Psoas muscle (tissue), 8 donors: ENCODE data around the gene NIPSNAP3A. TPM values are rescaled to one million over a fixed set of nuclear protein-coding genes. Genes with fewer than 3 reads are reported as not detected.

Experiments
- ATAC-seq, 4 donors: fragments of 200-7000 bp; cut with Tn5 transposase; one replicate each; pipeline ENCODE4 v1.9.1; 2020; ENCODE audit warnings: moderate library complexity in 3 of 4, mild to moderate bottlenecking in 2 of 4
- DNase-seq, 2 donors: peaks; one replicate each; pipeline ENCODE4 v3.0.0-alpha.2; 2020
- H3K27ac ChIP-seq: fragments of 200-600 bp; one replicate; pipeline ENCODE4 v1.8.0; 2022
- H3K27me3 ChIP-seq, 3 donors: fragments of 200-600 bp in 1 of 3; one replicate each; pipeline versions ENCODE4 v1.6.1 to v1.8.0; 2013 to 2022; ENCODE audit warnings: low read length in 2 of 3, mild to moderate bottlenecking in 2 of 3, moderate library complexity in 1 of 3; ENCODE audit not compliant: insufficient read depth in 3 of 3
- H3K36me3 ChIP-seq, 2 donors: fragments of 200-600 bp in 1 of 2; one replicate each; pipeline versions ENCODE4 v1.6.1 to v1.8.0; 2013 to 2022; ENCODE audit warnings: low read depth in 1 of 2, mild to moderate bottlenecking in 1 of 2, moderate library complexity in 1 of 2; ENCODE audit not compliant: insufficient read depth in 1 of 2
- H3K4me1 ChIP-seq: fragments of 200-600 bp; one replicate; pipeline ENCODE4 v1.8.0; 2022
- H3K4me3 ChIP-seq: fragments of 200-600 bp; one replicate; pipeline ENCODE4 v1.8.0; 2022; ENCODE audit warnings: mild to moderate bottlenecking
- H3K9me3 ChIP-seq: fragments of 200-600 bp; one replicate; pipeline ENCODE4 v1.8.0; 2022
- WGBS, 3 donors: extraction: QIAGEN DNeasy Blood & Tissue Kit; methylation state at CpG; one replicate each; pipeline versions ENCODE4 v1.1.6 to v1.1.7; 2013; 5-methylcytosine and 5-hydroxymethylcytosine counted together
- intact Hi-C, 2 donors: fragments of 100-400 bp; cut with DNase I; formaldehyde crosslinking; loops; one replicate each; pipeline versions ENCODE4 v1.11.0 to v1.14.2; 2022
- polyA plus RNA-seq, 3 donors: library from polyadenylated mRNA; stranded (reverse); fragments of 200-250 nt; gene quantifications; one replicate each; pipeline ENCODE4 v1.2.3, GENCODE V29; 2013
- total RNA-seq, 4 donors: library from RNA; stranded (reverse); fragmentation: NEBNext Ultra II Directional in 2 of 4; extraction: Animal tissue kit (Norgen Biotek cat#: 25700) in 2 of 4; gene quantifications; one replicate each; pipeline versions ENCODE4 v1.2.1 to v1.2.4, GENCODE V29; 2021 to 2023
- TF ChIP-seq, protein P1 (sequence below): fragments of 200-600 bp; IDR thresholded peaks from one replicate; pipeline ENCODE4 v1.8.0; 2022; ENCODE audit warnings: antibody characterized with exemption
- donor health status: healthy with polysubstance abuse.
- donor health status: DM: no; HTN: no; CAD: no; lungs with moderate emphysema.
- donor health status: Bipolar disorder and iron deficiency.
- donor health status: healthy.
- donor health status: DM: yes; HTN: yes; CAD: no.
- donor health status: DM: no; HTN: no; CAD: no.
- donor health status: DM: no; HTN: no; CAD: no.
- donor health status: DM: yes; HTN: yes; CAD: no.

NIPSNAP3A gene
- total and polyA plus RNA-seq, 7 donors, result 4.3 to 19.8 (median 9.3) TPM

- DNase-seq (no peak), ATAC-seq (no peak)
- Histone ChIP-seq H3K27me3 (no peaks in the 10 kb centered on the region), H3K4me3 (no peak overlapping the region), H3K9me3 (no peaks in the 10 kb centered on the region), H3K4me1 (no peaks in the 10 kb centered on the region), H3K36me3 (no peaks in the 10 kb centered on the region), H3K27ac (no peak overlapping the region)
- TF ChIP-seq, protein P1, sequence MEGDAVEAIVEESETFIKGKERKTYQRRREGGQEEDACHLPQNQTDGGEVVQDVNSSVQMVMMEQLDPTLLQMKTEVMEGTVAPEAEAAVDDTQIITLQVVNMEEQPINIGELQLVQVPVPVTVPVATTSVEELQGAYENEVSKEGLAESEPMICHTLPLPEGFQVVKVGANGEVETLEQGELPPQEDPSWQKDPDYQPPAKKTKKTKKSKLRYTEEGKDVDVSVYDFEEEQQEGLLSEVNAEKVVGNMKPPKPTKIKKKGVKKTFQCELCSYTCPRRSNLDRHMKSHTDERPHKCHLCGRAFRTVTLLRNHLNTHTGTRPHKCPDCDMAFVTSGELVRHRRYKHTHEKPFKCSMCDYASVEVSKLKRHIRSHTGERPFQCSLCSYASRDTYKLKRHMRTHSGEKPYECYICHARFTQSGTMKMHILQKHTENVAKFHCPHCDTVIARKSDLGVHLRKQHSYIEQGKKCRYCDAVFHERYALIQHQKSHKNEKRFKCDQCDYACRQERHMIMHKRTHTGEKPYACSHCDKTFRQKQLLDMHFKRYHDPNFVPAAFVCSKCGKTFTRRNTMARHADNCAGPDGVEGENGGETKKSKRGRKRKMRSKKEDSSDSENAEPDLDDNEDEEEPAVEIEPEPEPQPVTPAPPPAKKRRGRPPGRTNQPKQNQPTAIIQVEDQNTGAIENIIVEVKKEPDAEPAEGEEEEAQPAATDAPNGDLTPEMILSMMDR, result no peak
- WGBS, 3 donors, result 60 to 68% (median 63%) methylated on average over 3 of the region's 3 CpGs
- intact Hi-C loops, result no loop called here
These were observed 9.0 kb upstream of the NIPSNAP3A start for GRCh38 chr9:104738452-104738851.

GRCh38 chr9:104740621-104741020 is 6.9 kb upstream of the NIPSNAP3A start:
- no peaks in the 10 kb centered on the region for H3K4me1 ChIP-seq
- H3K27me3 ChIP-seq, result no peaks in the 10 kb centered on the region
- intact Hi-C loops, result loop anchor here (10.0 kb wide), 2 partner anchors 646 to 1346 kb away; partner anchors contain the start of gene SMC2 (in 1 of the 2)
- DNase-seq (no peak), ATAC-seq (no peak)
- H3K36me3 ChIP-seq, result no peaks in the 10 kb centered on the region
- H3K9me3 ChIP-seq, result no peaks in the 10 kb centered on the region
- WGBS, 3 donors, result 60 to 70% (median 66%) methylated on average over 1 of the region's 1 CpG
- no peak overlapping the region for H3K27ac ChIP-seq
- no peak overlapping the region for H3K4me3 ChIP-seq
- TF ChIP-seq, protein P1, result no peak

DNA sequence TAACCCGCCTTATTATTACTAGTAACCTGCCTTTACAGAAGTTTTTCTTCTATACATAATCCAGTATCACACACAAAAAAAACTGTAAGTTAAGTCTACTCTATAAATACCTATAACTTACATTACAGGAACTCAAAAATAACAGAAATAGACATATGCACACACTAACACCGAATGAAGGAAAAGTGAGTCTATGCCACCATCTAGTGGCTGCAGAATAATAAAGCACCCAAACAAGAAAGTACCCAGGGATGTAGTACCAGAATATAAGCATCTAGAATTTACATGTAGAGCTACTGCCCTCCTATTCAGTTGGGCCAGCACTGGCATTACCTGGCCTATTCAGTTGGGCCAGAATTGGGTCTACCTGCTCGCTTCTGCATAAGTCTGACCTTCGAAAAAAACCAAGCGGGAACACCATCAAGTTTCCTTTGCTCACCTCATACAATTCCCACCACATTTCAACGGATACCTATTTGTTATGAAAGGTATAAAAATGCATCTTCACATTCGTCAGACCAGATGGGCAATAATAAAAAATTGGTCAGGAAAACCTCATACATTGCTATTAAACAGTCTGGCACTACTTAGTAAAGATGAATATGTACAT is 4.0 kb upstream of the NIPSNAP3A start:
- no peaks in the 10 kb centered on the region for H3K36me3 ChIP-seq
- H3K4me1 ChIP-seq, result no peaks in the 10 kb centered on the region
- H3K9me3 ChIP-seq, result no peaks in the 10 kb centered on the region
- intact Hi-C loops, result loop anchor here (10.0 kb wide), 2 partner anchors 649 to 1349 kb away; partner anchors contain the start of gene SMC2 (in 1 of the 2)
- H3K4me3 ChIP-seq, result no peak overlapping the region
- 28 to 31% (median 28%) methylated on average over 7 of the region's 7 CpGs for whole genome bisulfite sequencing, 3 donors
- DNase-seq (no peak), ATAC-seq (peak in 3 of 4 donors; percentile 32 to 38 (median 36))
- H3K27ac ChIP-seq, result no peak overlapping the region
- H3K27me3 ChIP-seq, result no peaks in the 10 kb centered on the region
- TF ChIP-seq, protein P1, result peak; percentile 76

- DNase-seq (no peak), ATAC-seq (no peak)
- TF ChIP-seq, protein P1, result no peak
- Histone ChIP-seq H3K36me3 (peaks cover 0 to 3% of the 10 kb centered on the region in 2 donors), H3K27ac (no peak overlapping the region), H3K4me3 (no peak overlapping the region), H3K27me3 (no peaks in the 10 kb centered on the region), H3K9me3 (no peaks in the 10 kb centered on the region), H3K4me1 (peaks cover 12% of the 10 kb centered on the region)
- intact Hi-C loops, result loop anchor here (10.0 kb wide), 2 partner anchors 651 to 1351 kb away; partner anchors contain the start of gene SMC2 (in 1 of the 2)
- WGBS, 3 donors, result 88 to 100% (median 90%) methylated on average over 1 of the region's 1 CpG
These were observed 1.6 kb upstream of the NIPSNAP3A start for GRCh38 chr9:104745852-104746251.
